ENCODE measurements around the gene SRPK2. TPM values are rescaled to one million over a fixed set of nuclear protein-coding genes. Genes with fewer than 3 reads are reported as not detected.
A peak's percentile ranks its signal among the peaks of the same experiment; 100 is the strongest.

Gene SRPK2
- total RNA-seq, 5 donors from 2014 or later (not counting 1 experiment from before 2014, with no cell fraction given) = 41.6 to 71.4 (median 46.9) TPM

- ATAC-seq (replicated peaks in 1 of 4) (no peak), DNase-seq (no peak)
- Histone ChIP-seq H3K27ac (ENCODE audit: low read length) (no peak overlapping the region), H3K36me3 (ENCODE audit: control insufficient read depth in 2 of 2, extremely low read depth in 1 of 2, insufficient read depth in 1 of 2, low read length in 1 of 2) (no peaks in the 10 kb centered on the region), H3K4me1 (ENCODE audit: control insufficient read depth in 1 of 2, extremely low read depth in 1 of 2, insufficient read depth in 2 of 2, low read length in 2 of 2) (no peaks in the 10 kb centered on the region), H3K4me3 (ENCODE audit: control insufficient read depth in 1 of 2, extremely low read depth in 1 of 2, low read length in 1 of 2) (no peak overlapping the region), H3K9me3 (no peaks in the 10 kb centered on the region), H3K27me3 (replicated peaks in 1 of 2; ENCODE audit: control insufficient read depth in 2 of 2, extremely low read depth in 1 of 2, insufficient read depth in 2 of 2, low read length in 1 of 2) (no peaks in the 10 kb centered on the region)
- no peak overlapping the region for H3K4me3 Mint-ChIP-seq
- peaks cover 0 to 3% (median 0%) of the 10 kb centered on the region in 3 donors for H3K9me3 Mint-ChIP-seq
- CTCF ChIA-PET = interaction anchor here (0.5 to 0.7 kb wide), 4 partner anchors 35 to 120 kb away, joined by 3 read pairs; no protein-coding TSS in a partner anchor
- POLR2A ChIA-PET = interaction anchor here in 1 of 2 donors (0.5 kb wide), 1 partner anchor 40 kb away, joined by 5 read pairs; no protein-coding TSS in a partner anchor
- no peak overlapping the region for H3K27ac Mint-ChIP-seq
- no peaks in the 10 kb centered on the region for H3K36me3 Mint-ChIP-seq
- H3K4me1 Mint-ChIP-seq = peaks cover 2 to 6% (median 3%) of the 10 kb centered on the region in 3 donors
- 94% methylated on average over 2 of the region's 3 CpGs for WGBS (ENCODE audit: insufficient coverage)
- no peaks in the 10 kb centered on the region for H3K27me3 Mint-ChIP-seq
These were observed 10.5 kb upstream of the SRPK2 start for GRCh38 chr7:105399043-105399725.

GRCh38 chr7:105396566-105396965 lies 7.8 kb upstream of the SRPK2 start:
- Mint-ChIP-seq H3K4me1 (peaks cover 6 to 11% (median 9%) of the 10 kb centered on the region in 3 donors), H3K4me3 (no peak overlapping the region), H3K27ac (no peak overlapping the region), H3K9me3 (peaks cover 0 to 4% (median 0%) of the 10 kb centered on the region in 3 donors), H3K36me3 (no peaks in the 10 kb centered on the region), H3K27me3 (no peaks in the 10 kb centered on the region)
- Histone ChIP-seq H3K4me3 (ENCODE audit: control insufficient read depth in 1 of 2, extremely low read depth in 1 of 2, low read length in 1 of 2) (no peak overlapping the region), H3K4me1 (ENCODE audit: control insufficient read depth in 1 of 2, extremely low read depth in 1 of 2, insufficient read depth in 2 of 2, low read length in 2 of 2) (no peaks in the 10 kb centered on the region), H3K27ac (ENCODE audit: low read length) (no peak overlapping the region), H3K27me3 (replicated peaks in 1 of 2; ENCODE audit: control insufficient read depth in 2 of 2, extremely low read depth in 1 of 2, insufficient read depth in 2 of 2, low read length in 1 of 2) (no peaks in the 10 kb centered on the region), H3K9me3 (no peaks in the 10 kb centered on the region), H3K36me3 (ENCODE audit: control insufficient read depth in 2 of 2, extremely low read depth in 1 of 2, insufficient read depth in 1 of 2, low read length in 1 of 2) (no peaks in the 10 kb centered on the region)
- ChIA-PET POLR2A (no interaction called here), CTCF (interaction anchor here in 1 of 2 donors (0.5 to 0.7 kb wide), 4 partner anchors 45 to 1934 kb away, joined by 3 to 12 read pairs (median 4); no protein-coding TSS in a partner anchor)
- DNase-seq (no peak), ATAC-seq (replicated peaks in 1 of 4) (no peak)
- WGBS (ENCODE audit: insufficient coverage) = 100% methylated on average over 3 of the region's 3 CpGs

GRCh38 chr7:105391429-105391828 lies 2.7 kb upstream of the SRPK2 start:
- Histone ChIP-seq H3K27ac (ENCODE audit: low read length) (no peak overlapping the region), H3K4me1 (ENCODE audit: control insufficient read depth in 1 of 2, extremely low read depth in 1 of 2, insufficient read depth in 2 of 2, low read length in 2 of 2) (peaks cover 8% of the 10 kb centered on the region in 2 experiments), H3K4me3 (ENCODE audit: control insufficient read depth in 1 of 2, extremely low read depth in 1 of 2, low read length in 1 of 2) (no peak overlapping the region), H3K27me3 (replicated peaks in 1 of 2; ENCODE audit: control insufficient read depth in 2 of 2, extremely low read depth in 1 of 2, insufficient read depth in 2 of 2, low read length in 1 of 2) (no peaks in the 10 kb centered on the region), H3K36me3 (ENCODE audit: control insufficient read depth in 2 of 2, extremely low read depth in 1 of 2, insufficient read depth in 1 of 2, low read length in 1 of 2) (no peaks in the 10 kb centered on the region), H3K9me3 (no peaks in the 10 kb centered on the region)
- no peaks in the 10 kb centered on the region for H3K27me3 Mint-ChIP-seq
- no peaks in the 10 kb centered on the region for H3K36me3 Mint-ChIP-seq
- H3K9me3 Mint-ChIP-seq = peaks cover 0 to 4% (median 0%) of the 10 kb centered on the region in 3 donors
- ChIA-PET CTCF (no interaction called here), POLR2A (interaction anchor here (0.5 to 0.7 kb wide), 2 partner anchors 70 to 1804 kb away, joined by 3 read pairs; no protein-coding TSS in a partner anchor)
- peaks cover 21 to 29% (median 23%) of the 10 kb centered on the region in 3 donors for H3K4me1 Mint-ChIP-seq
- no peak overlapping the region for H3K27ac Mint-ChIP-seq
- ATAC-seq (replicated peaks in 1 of 4) (no peak), DNase-seq (no peak)
- WGBS (ENCODE audit: insufficient coverage) = 97% methylated on average over 4 of the region's 5 CpGs
- H3K4me3 Mint-ChIP-seq = no peak overlapping the region

- Histone ChIP-seq H3K9me3 (no peaks in the 10 kb centered on the region), H3K4me3 (ENCODE audit: control insufficient read depth in 1 of 2, extremely low read depth in 1 of 2, low read length in 1 of 2) (no peak overlapping the region), H3K36me3 (ENCODE audit: control insufficient read depth in 2 of 2, extremely low read depth in 1 of 2, insufficient read depth in 1 of 2, low read length in 1 of 2) (peaks cover 0 to 4% of the 10 kb centered on the region in 2 donors), H3K4me1 (ENCODE audit: control insufficient read depth in 1 of 2, extremely low read depth in 1 of 2, insufficient read depth in 2 of 2, low read length in 2 of 2) (peaks cover 8 to 11% of the 10 kb centered on the region in 2 experiments), H3K27ac (ENCODE audit: low read length) (no peak overlapping the region), H3K27me3 (replicated peaks in 1 of 2; ENCODE audit: control insufficient read depth in 2 of 2, extremely low read depth in 1 of 2, insufficient read depth in 2 of 2, low read length in 1 of 2) (no peaks in the 10 kb centered on the region)
- peak overlapping the region; percentile 12 to 61 for H3K27ac Mint-ChIP-seq
- peaks cover 3% of the 10 kb centered on the region for H3K36me3 Mint-ChIP-seq
- no CpG with 5 or more reads among the region's 1 CpG for WGBS (ENCODE audit: insufficient coverage)
- ATAC-seq (replicated peaks in 1 of 4) (no peak), DNase-seq (no peak)
- peaks cover 26 to 34% (median 27%) of the 10 kb centered on the region in 3 donors for H3K4me1 Mint-ChIP-seq
- H3K9me3 Mint-ChIP-seq = peaks cover 0 to 4% (median 0%) of the 10 kb centered on the region in 3 donors
- POLR2A ChIA-PET = interaction anchor here in 1 of 2 donors (0.6 kb wide), 1 partner anchor 43 kb away, joined by 4 read pairs; no protein-coding TSS in a partner anchor
- H3K27me3 Mint-ChIP-seq = no peaks in the 10 kb centered on the region
- H3K4me3 Mint-ChIP-seq = peak overlapping the region; percentile 91 to 98 (median 98)
- CTCF ChIA-PET = no interaction called here
These were observed 1.2 kb upstream of the SRPK2 start for GRCh38 chr7:105389889-105390288.

GRCh38 chr7:105389088-105389650 lies 448 bp upstream of the SRPK2 start:
- no peaks in the 10 kb centered on the region for H3K27me3 ChIP-seq (replicated peaks in 1 of 2; ENCODE audit: control insufficient read depth in 2 of 2, extremely low read depth in 1 of 2, insufficient read depth in 2 of 2, low read length in 1 of 2)
- Mint-ChIP-seq H3K36me3 (peaks cover 3% of the 10 kb centered on the region), H3K4me3 (peak overlapping the region; percentile 91 to 98 (median 98)), H3K9me3 (peaks cover 0 to under 1% (median 0%) of the 10 kb centered on the region in 3 donors), H3K27ac (peak overlapping the region; percentile 93 to 96), H3K4me1 (peaks cover 32 to 40% (median 34%) of the 10 kb centered on the region in 3 donors), H3K27me3 (no peaks in the 10 kb centered on the region)
- ATAC-seq (replicated peaks in 1 of 4) = peak in 3 of 4 experiments; percentile 10 to 37 (median 26)
- H3K36me3 ChIP-seq (ENCODE audit: control insufficient read depth in 2 of 2, extremely low read depth in 1 of 2, insufficient read depth in 1 of 2, low read length in 1 of 2) = peaks cover 0 to 4% of the 10 kb centered on the region in 2 donors
- peak overlapping the region in 1 of 2 donors; percentile 23 for H3K4me3 ChIP-seq (ENCODE audit: control insufficient read depth in 1 of 2, extremely low read depth in 1 of 2, low read length in 1 of 2)
- ChIA-PET POLR2A (interaction anchor here (0.5 to 1.4 kb wide), 3 partner anchors 36 to 43 kb away, joined by 3 to 4 read pairs (median 4); no protein-coding TSS in a partner anchor), CTCF (no interaction called here)
- H3K9me3 ChIP-seq = no peaks in the 10 kb centered on the region
- 8% methylated on average over 27 of the region's 45 CpGs for WGBS (ENCODE audit: insufficient coverage)
- DNase-seq = peak in 13 of 35 experiments; percentile 0 to 47 (median 15)
- peaks cover 8 to 11% of the 10 kb centered on the region in 2 experiments for H3K4me1 ChIP-seq (ENCODE audit: control insufficient read depth in 1 of 2, extremely low read depth in 1 of 2, insufficient read depth in 2 of 2, low read length in 2 of 2)
- H3K27ac ChIP-seq (ENCODE audit: low read length) = peak overlapping the region; percentile 4
